Endodermal cell (in vitro differentiated cells): ENCODE data around the gene TXLNG. TPM values are rescaled to one million over a fixed set of nuclear protein-coding genes. Genes with fewer than 3 reads are reported as not detected.

Experiments used
- DNase-seq: peaks from one replicate; pipeline ENCODE4 v3.0.0-alpha.2; 2017
- H3K27ac ChIP-seq: 2 replicates; pipeline ENCODE4 v1.5.1; 2013; ENCODE audit warnings: mild to moderate bottlenecking, low read depth, low read length, moderate library complexity
- H3K27me3 ChIP-seq: 2 replicates; pipeline ENCODE4 v1.6.1; 2013; ENCODE audit warnings: mild to moderate bottlenecking, low read length, moderate library complexity; ENCODE audit not compliant: insufficient read depth, control insufficient read depth, poor library complexity, severe bottlenecking
- H3K36me3 ChIP-seq: 2 replicates; pipeline ENCODE4 v1.7.0; 2013; ENCODE audit warnings: mild to moderate bottlenecking, low read length, moderate library complexity; ENCODE audit not compliant: control insufficient read depth, insufficient read depth
- H3K4me1 ChIP-seq: one replicate; pipeline ENCODE4 v1.7.0; 2013; ENCODE audit warnings: low read length; ENCODE audit not compliant: control insufficient read depth, insufficient read depth
- H3K4me3 ChIP-seq: 2 replicates; pipeline ENCODE4 v1.5.1; 2013; ENCODE audit warnings: mild to moderate bottlenecking, low read length, moderate library complexity
- H3K9ac ChIP-seq: 2 replicates; pipeline ENCODE4 v1.6.1; 2013; ENCODE audit warnings: mild to moderate bottlenecking, low read length, moderate library complexity; ENCODE audit not compliant: poor library complexity, severe bottlenecking; ENCODE audit errors: extremely low read depth
- H3K9me3 ChIP-seq: 2 replicates; pipeline ENCODE4 v1.6.1; 2013; ENCODE audit warnings: mild to moderate bottlenecking, low read length, moderate library complexity; ENCODE audit not compliant: control insufficient read depth
- H3K27ac Mint-ChIP-seq: 2 replicates; pipeline ENCODE4 v1.8.0; 2020; ENCODE audit warnings: mixed read lengths
- H3K27me3 Mint-ChIP-seq: 2 replicates; pipeline ENCODE4 v1.8.0; 2021; ENCODE audit warnings: mild to moderate bottlenecking, mixed read lengths; ENCODE audit not compliant: insufficient read depth
- H3K36me3 Mint-ChIP-seq: 2 replicates; pipeline ENCODE4 v1.8.0; 2020; ENCODE audit warnings: low read depth, mixed read lengths
- H3K4me1 Mint-ChIP-seq: 2 replicates; pipeline ENCODE4 v1.8.0; 2020; ENCODE audit warnings: mixed read lengths
- H3K4me3 Mint-ChIP-seq: 2 replicates; pipeline ENCODE4 v1.8.0; 2020; ENCODE audit warnings: mild to moderate bottlenecking, moderate library complexity, mixed read lengths
- H3K9me3 Mint-ChIP-seq: 2 replicates; pipeline ENCODE4 v1.8.0; 2020; ENCODE audit warnings: mild to moderate bottlenecking, mixed read lengths
- CTCF ChIP-seq: fragments of 200-600 bp; sonication (generic); conservative IDR thresholded peaks from 2 replicates; pipeline ENCODE4 v1.5.0; 2021; ENCODE audit warnings: antibody characterized with exemption, mild to moderate bottlenecking
- WGBS, 2 experiments: methylation state at CpG; one replicate each; pipeline versions ENCODE4 v1.1.5 to v1.1.7; 2013; ENCODE audit warnings: missing lambda C conversion rate in 2 of 2, mixed read lengths in 1 of 2; ENCODE audit not compliant: insufficient coverage in 1 of 2, insufficient read length in 1 of 2; 5-methylcytosine and 5-hydroxymethylcytosine counted together
- total RNA-seq, 2 donors: library from RNA; stranded (reverse); fragmentation: NEBNext Ultra II Directional in 1 of 2; extraction: Animal tissue kit (Norgen Biotek cat#: 25700) in 1 of 2; gene quantifications; 2 replicates in 1 of 2; 3 replicates in 1 of 2; pipeline ENCODE4 v1.2.1, GENCODE V29; 2021

The TXLNG gene
- total RNA-seq, 2 donors from 2014 or later, result 13.8 to 31.0 TPM

- TF ChIP-seq CTCF, result no peak
- Histone ChIP-seq H3K4me3 (no peak overlapping the region), H3K9me3 (no peaks in the 10 kb centered on the region), H3K36me3 (peaks cover 21% of the 10 kb centered on the region), H3K9ac (no peak overlapping the region), H3K4me1 (no peaks in the 10 kb centered on the region), H3K27ac (no peak overlapping the region), H3K27me3 (no peaks in the 10 kb centered on the region)
- WGBS, 2 experiments, result 97% methylated on average over 5 of the region's 5 CpGs; no CpG with 5 or more reads in 1 of the 2 experiments
- Mint-ChIP-seq H3K9me3 (no peaks in the 10 kb centered on the region), H3K27ac (no peak overlapping the region), H3K4me1 (peaks cover 1% of the 10 kb centered on the region), H3K4me3 (no peak overlapping the region), H3K36me3 (peaks cover 67% of the 10 kb centered on the region), H3K27me3 (no peaks in the 10 kb centered on the region)
- no peak for DNase-seq
Observed at GRCh38 chrX:16748425-16748824, 37.8 kb upstream of the TXLNG start.

- Mint-ChIP-seq H3K4me1 (peaks cover 9% of the 10 kb centered on the region), H3K9me3 (no peaks in the 10 kb centered on the region), H3K36me3 (peaks cover 66% of the 10 kb centered on the region), H3K4me3 (no peak overlapping the region), H3K27me3 (no peaks in the 10 kb centered on the region), H3K27ac (no peak overlapping the region)
- no peaks in the 10 kb centered on the region for H3K27me3 ChIP-seq
- H3K4me3 ChIP-seq, result no peak overlapping the region
- no peak overlapping the region for H3K27ac ChIP-seq
- DNase-seq, result no peak
- no peaks in the 10 kb centered on the region for H3K4me1 ChIP-seq
- peaks cover 22% of the 10 kb centered on the region for H3K36me3 ChIP-seq
- TF ChIP-seq CTCF, result no peak
- WGBS, 2 experiments, result 96 to 100% methylated on average over 4 to 7 of the region's 7 CpGs
- H3K9me3 ChIP-seq, result no peaks in the 10 kb centered on the region
- H3K9ac ChIP-seq, result no peak overlapping the region
Observed at GRCh38 chrX:16750136-16750535, 36.1 kb upstream of the TXLNG start.

- Mint-ChIP-seq H3K36me3 (peaks cover 71% of the 10 kb centered on the region), H3K27ac (peak overlapping the region; percentile 52), H3K4me1 (peaks cover 9% of the 10 kb centered on the region), H3K9me3 (no peaks in the 10 kb centered on the region), H3K27me3 (no peaks in the 10 kb centered on the region), H3K4me3 (no peak overlapping the region)
- 92 to 100% methylated on average over 1 to 2 of the region's 2 CpGs for WGBS, 2 experiments
- no peak for TF ChIP-seq CTCF
- no peak overlapping the region for H3K9ac ChIP-seq
- peak; percentile 57 for DNase-seq
- H3K4me3 ChIP-seq, result no peak overlapping the region
- H3K9me3 ChIP-seq, result no peaks in the 10 kb centered on the region
- H3K27me3 ChIP-seq, result no peaks in the 10 kb centered on the region
- peaks cover 32% of the 10 kb centered on the region for H3K36me3 ChIP-seq
- H3K27ac ChIP-seq, result no peak overlapping the region
- no peaks in the 10 kb centered on the region for H3K4me1 ChIP-seq
Observed at GRCh38 chrX:16754019-16754418, 32.2 kb upstream of the TXLNG start.
